ENCODE results near the gene HELT. TPM values are rescaled to one million over a fixed set of nuclear protein-coding genes. Genes with fewer than 3 reads are reported as not detected.

HELT gene, protein sequence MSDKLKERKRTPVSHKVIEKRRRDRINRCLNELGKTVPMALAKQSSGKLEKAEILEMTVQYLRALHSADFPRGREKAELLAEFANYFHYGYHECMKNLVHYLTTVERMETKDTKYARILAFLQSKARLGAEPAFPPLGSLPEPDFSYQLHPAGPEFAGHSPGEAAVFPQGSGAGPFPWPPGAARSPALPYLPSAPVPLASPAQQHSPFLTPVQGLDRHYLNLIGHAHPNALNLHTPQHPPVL
- not detected in 2 replicates for total RNA-seq

DNA sequence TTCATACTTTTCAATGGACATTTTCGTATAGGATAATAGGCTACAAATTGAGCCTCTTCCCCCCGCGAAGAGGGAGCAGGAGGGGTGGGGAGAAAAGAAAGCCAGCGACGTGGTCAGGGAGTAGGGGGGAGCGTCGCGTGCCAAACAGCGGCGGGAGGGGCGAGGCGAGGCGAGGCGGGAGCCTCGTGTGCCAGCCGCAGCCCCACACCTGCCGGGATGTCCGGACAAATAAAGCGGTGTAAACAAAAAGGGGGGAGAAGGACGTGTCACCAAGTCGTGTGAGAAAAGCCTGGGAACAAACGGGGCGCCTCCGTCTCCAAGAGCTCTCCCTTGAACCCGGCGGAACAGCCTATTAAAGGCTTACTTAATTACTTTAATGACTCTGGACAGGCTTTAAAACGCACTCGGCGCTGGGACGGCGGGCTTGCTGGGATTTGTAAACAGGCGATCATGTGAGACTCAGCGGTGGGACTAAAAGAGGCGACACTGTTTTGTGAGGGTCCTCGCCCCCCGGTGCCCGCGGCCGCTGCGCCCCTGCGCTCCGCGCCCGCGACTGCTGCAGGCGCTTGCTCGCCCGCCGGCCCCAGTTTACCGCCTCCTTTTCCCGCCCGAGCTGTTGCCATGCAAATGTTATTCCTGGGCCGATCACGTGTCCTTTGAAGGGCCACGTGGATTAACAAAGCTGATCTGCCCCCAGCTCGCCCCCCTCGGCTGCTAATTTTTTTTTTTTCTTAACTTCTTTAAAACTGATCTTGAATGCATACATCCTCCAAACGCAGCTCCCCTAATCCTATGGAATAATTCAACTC lies at the start of gene HELT:
Gene HELT, plus strand, starts transcription at position 527 of the 809 bp plus-strand sequence. CDS start 439 bp downstream, outside the sequence.

Other genes with a start within 250 kb of the HELT start
- gene ACSL1, start 192.5 kb upstream of the HELT start, total RNA-seq, result 29.6 and 31.5 TPM in 2 replicates
- 22.5 and 36.1 TPM in 2 replicates for gene SLC25A4, start 124.8 kb downstream of the HELT start, total RNA-seq
- gene CFAP97, start 185.5 kb downstream of the HELT start, total RNA-seq, result 42.5 TPM in 2 replicates
- gene SNX25, start 191.1 kb downstream of the HELT start, total RNA-seq, result 28.4 and 34.2 TPM in 2 replicates